Cardiac muscle cell (in vitro differentiated cells and primary cell): Measurements from ENCODE around the gene ELAVL1. TPM values are rescaled to one million over a fixed set of nuclear protein-coding genes. Genes with fewer than 3 reads are reported as not detected.

Experiments
- DNase-seq, 2 donors: peaks; one replicate each; pipeline versions ENCODE4 v3.0.0 to v3.0.0-alpha.2; 2010 to 2017; ENCODE audit warnings: low read depth in 1 of 2, low spot score in 1 of 2
- H3K27ac ChIP-seq: fragments of 200-600 bp; sonication (generic); 2 replicates; pipeline ENCODE4 v1.5.1; 2016
- H3K27me3 ChIP-seq: fragments of 200-600 bp; sonication (generic); 2 replicates; pipeline ENCODE4 v1.6.0; 2016; ENCODE audit warnings: control low read depth
- H3K36me3 ChIP-seq: fragments of 200-600 bp; sonication (generic); 2 replicates; pipeline ENCODE4 v1.5.1; 2016; ENCODE audit warnings: control low read depth
- H3K4me1 ChIP-seq: fragments of 200-600 bp; sonication (generic); 2 replicates; pipeline ENCODE4 v1.8.1; 2017; ENCODE audit warnings: low read depth, mild to moderate bottlenecking, mixed run types
- H3K4me3 ChIP-seq: fragments of 200-600 bp; sonication (generic); 2 replicates; pipeline ENCODE4 v1.5.1; 2016; ENCODE audit warnings: mild to moderate bottlenecking
- H3K9me3 ChIP-seq: fragments of 200-600 bp; sonication (generic); 2 replicates; pipeline ENCODE4 v1.5.1; 2017; ENCODE audit warnings: low read depth, mild to moderate bottlenecking, control low read depth
- polyA plus RNA-seq: library from polyadenylated mRNA; unstranded; fragments of >200 nt; fragmentation: Nextera tagmentation; extraction: Ambion mirVana; gene quantifications from 2 replicates; pipeline ENCODE4 v1.2.1, GENCODE V29; 2016
- total RNA-seq: library from RNA; depleted of rRNA; stranded (reverse); fragments of >200 nt; gene quantifications from 2 replicates; pipeline ENCODE4 v1.2.3, GENCODE V29; 2016
- TF ChIP-seq, protein P1 (sequence below): IDR thresholded peaks from 2 replicates; pipeline ENCODE4 v1.5.1; 2012; ENCODE audit warnings: low read depth, mild to moderate bottlenecking, low read length

ELAVL1 gene
- total and polyA plus RNA-seq, 2 experiments from 2014 or later = 66.5 to 104 TPM

GRCh38 chr19:7921967-7922835, 83.2 kb downstream of the ELAVL1 start:
- Histone ChIP-seq H3K4me1 (peaks cover 9% of the 10 kb centered on the region), H3K27ac (no peak overlapping the region), H3K27me3 (peaks cover 16% of the 10 kb centered on the region), H3K9me3 (no peaks in the 10 kb centered on the region), H3K36me3 (no peaks in the 10 kb centered on the region), H3K4me3 (no peak overlapping the region)
- TF ChIP-seq, protein P1, sequence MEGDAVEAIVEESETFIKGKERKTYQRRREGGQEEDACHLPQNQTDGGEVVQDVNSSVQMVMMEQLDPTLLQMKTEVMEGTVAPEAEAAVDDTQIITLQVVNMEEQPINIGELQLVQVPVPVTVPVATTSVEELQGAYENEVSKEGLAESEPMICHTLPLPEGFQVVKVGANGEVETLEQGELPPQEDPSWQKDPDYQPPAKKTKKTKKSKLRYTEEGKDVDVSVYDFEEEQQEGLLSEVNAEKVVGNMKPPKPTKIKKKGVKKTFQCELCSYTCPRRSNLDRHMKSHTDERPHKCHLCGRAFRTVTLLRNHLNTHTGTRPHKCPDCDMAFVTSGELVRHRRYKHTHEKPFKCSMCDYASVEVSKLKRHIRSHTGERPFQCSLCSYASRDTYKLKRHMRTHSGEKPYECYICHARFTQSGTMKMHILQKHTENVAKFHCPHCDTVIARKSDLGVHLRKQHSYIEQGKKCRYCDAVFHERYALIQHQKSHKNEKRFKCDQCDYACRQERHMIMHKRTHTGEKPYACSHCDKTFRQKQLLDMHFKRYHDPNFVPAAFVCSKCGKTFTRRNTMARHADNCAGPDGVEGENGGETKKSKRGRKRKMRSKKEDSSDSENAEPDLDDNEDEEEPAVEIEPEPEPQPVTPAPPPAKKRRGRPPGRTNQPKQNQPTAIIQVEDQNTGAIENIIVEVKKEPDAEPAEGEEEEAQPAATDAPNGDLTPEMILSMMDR = no peak
- DNase-seq = no peak

DNA sequence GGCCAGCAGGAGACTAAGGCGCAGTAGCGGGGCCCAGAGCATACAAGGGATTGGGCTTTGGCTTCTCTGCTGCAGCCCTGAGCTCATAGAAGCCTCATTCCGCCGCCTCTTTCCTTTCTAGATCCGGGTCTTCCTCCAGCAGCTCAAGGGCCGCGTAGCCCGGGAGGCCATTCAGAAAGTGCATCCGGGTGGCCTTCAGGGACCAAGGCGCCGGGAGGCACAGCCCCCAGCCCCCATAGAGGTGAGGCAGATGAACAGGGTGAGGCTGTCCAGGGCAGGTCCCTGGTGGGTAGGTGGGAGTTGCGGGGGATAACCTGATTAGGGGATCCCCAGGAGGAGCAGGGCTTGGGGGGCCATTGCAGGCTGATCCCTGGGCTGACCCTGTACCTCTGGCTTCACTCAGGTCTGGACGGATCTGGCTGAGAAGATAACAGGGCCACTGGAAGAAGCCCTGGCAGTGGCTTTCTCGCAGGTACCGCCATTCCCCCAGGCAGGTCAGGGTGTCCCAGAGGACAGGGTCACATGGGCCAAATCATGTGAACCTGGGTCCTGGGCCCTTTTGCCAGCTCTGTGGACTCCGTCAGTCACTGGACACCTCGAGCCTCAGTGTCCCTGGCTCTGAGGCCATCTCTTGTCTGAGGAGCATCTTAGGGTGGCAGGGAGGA, 84.0 kb downstream of the ELAVL1 start:
- Histone ChIP-seq H3K4me3 (peak overlapping the region; percentile 18), H3K4me1 (peaks cover 8% of the 10 kb centered on the region), H3K27me3 (peaks cover 24% of the 10 kb centered on the region), H3K27ac (peak overlapping the region; percentile 40), H3K36me3 (no peaks in the 10 kb centered on the region), H3K9me3 (no peaks in the 10 kb centered on the region)
- TF ChIP-seq, protein P1 = no peak
- no peak for DNase-seq

GRCh38 chr19:7920519-7921301, 84.7 kb downstream of the ELAVL1 start:
- Histone ChIP-seq H3K27ac (peak overlapping the region; percentile 73), H3K4me1 (peaks cover 5% of the 10 kb centered on the region), H3K27me3 (peaks cover 31% of the 10 kb centered on the region), H3K9me3 (no peaks in the 10 kb centered on the region), H3K36me3 (no peaks in the 10 kb centered on the region), H3K4me3 (peak overlapping the region; percentile 49)
- peak; percentile 99 to 100 for DNase-seq
- TF ChIP-seq, protein P1 = no peak

GRCh38 chr19:7919610-7920518, 85.6 kb downstream of the ELAVL1 start, which contains the start of gene SNAPC2:
Gene SNAPC2, plus strand, starts transcription at chr19:7920338. Its CDS starts 29 bp downstream, at chr19:7920367.
- peak; percentile 95 to 97 for DNase-seq
- Histone ChIP-seq H3K27me3 (peaks cover 39% of the 10 kb centered on the region), H3K9me3 (no peaks in the 10 kb centered on the region), H3K27ac (peak within 1 kb of the TSS; percentile 73), H3K36me3 (no peaks in the 10 kb centered on the region), H3K4me1 (peaks cover 5% of the 10 kb centered on the region), H3K4me3 (peak within 1 kb of the TSS; percentile 49)
- TF ChIP-seq, protein P1 = no peak
